H9 (cell line): ENCODE results near the gene SLC35B3. TPM values are rescaled to one million over a fixed set of nuclear protein-coding genes. Genes with fewer than 3 reads are reported as not detected.
A peak's percentile ranks its signal among the peaks of the same experiment; 100 is the strongest.

Experiments
- DNase-seq: peaks from one replicate; pipeline ENCODE4 v3.0.0-alpha.2; 2017
- H2AFZ ChIP-seq: one replicate; pipeline ENCODE4 v1.6.1; 2013; ENCODE audit warnings: mild to moderate bottlenecking, low read length, control low read depth, moderate library complexity
- H2AK5ac ChIP-seq: 2 replicates; pipeline ENCODE4 v1.6.1; 2013; ENCODE audit warnings: low read length, control low read depth, mixed read lengths; ENCODE audit not compliant: insufficient read length
- H2BK120ac ChIP-seq: one replicate; pipeline ENCODE4 v1.6.1; 2013; ENCODE audit warnings: low read depth, mild to moderate bottlenecking, low read length, control low read depth, inconsistent platforms; ENCODE audit not compliant: poor library complexity, severe bottlenecking
- H2BK12ac ChIP-seq: 2 replicates; pipeline ENCODE4 v1.6.1; 2013; ENCODE audit warnings: low read length, control low read depth, mixed read lengths, low read depth; ENCODE audit not compliant: insufficient read length
- H2BK15ac ChIP-seq: 2 replicates; pipeline ENCODE4 v1.6.1; 2013; ENCODE audit warnings: low read depth, low read length, control low read depth
- H2BK20ac ChIP-seq: one replicate; pipeline ENCODE4 v1.6.1; 2013; ENCODE audit warnings: low read depth, mild to moderate bottlenecking, low read length, control low read depth, inconsistent platforms; ENCODE audit not compliant: poor library complexity, severe bottlenecking
- H2BK5ac ChIP-seq: 2 replicates; pipeline ENCODE4 v1.6.1; 2013; ENCODE audit warnings: low read length, control low read depth, mixed read lengths; ENCODE audit not compliant: insufficient read length
- H3K14ac ChIP-seq: 2 replicates; pipeline ENCODE4 v1.6.1; 2013; ENCODE audit warnings: low read length, control low read depth; ENCODE audit not compliant: insufficient read depth
- H3K18ac ChIP-seq: 2 replicates; pipeline ENCODE4 v1.6.1; 2013; ENCODE audit warnings: low read depth, mild to moderate bottlenecking, mixed read lengths, low read length, control low read depth; ENCODE audit not compliant: insufficient read length
- H3K23ac ChIP-seq: 2 replicates; pipeline ENCODE4 v1.6.1; 2013; ENCODE audit warnings: low read length, control low read depth, mixed read lengths, low read depth; ENCODE audit not compliant: insufficient read length
- H3K23me2 ChIP-seq: 2 replicates; pipeline ENCODE4 v1.6.1; 2013; ENCODE audit warnings: low read depth, mild to moderate bottlenecking, mixed read lengths, low read length, control low read depth; ENCODE audit not compliant: insufficient read length, poor library complexity, severe bottlenecking
- H3K27ac ChIP-seq: 2 replicates; pipeline ENCODE4 v1.5.1; 2013; ENCODE audit warnings: low read length, control low read depth, mixed read lengths, low read depth; ENCODE audit not compliant: insufficient read length
- H3K27me3 ChIP-seq: 2 replicates; pipeline ENCODE4 v1.6.1; 2013; ENCODE audit warnings: low read length, control low read depth, inconsistent platforms; ENCODE audit not compliant: insufficient read depth
- H3K4ac ChIP-seq: 2 replicates; pipeline ENCODE4 v1.6.1; 2013; ENCODE audit warnings: low read depth, mild to moderate bottlenecking, control low read depth, inconsistent platforms, low read length, moderate library complexity
- H3K4me1 ChIP-seq: 2 replicates; pipeline ENCODE4 v1.6.1; 2013; ENCODE audit warnings: low read length, control low read depth, inconsistent platforms; ENCODE audit not compliant: insufficient read depth
- H3K4me2 ChIP-seq: 2 replicates; pipeline ENCODE4 v1.6.1; 2013; ENCODE audit warnings: low read length, control low read depth, mixed read lengths; ENCODE audit not compliant: insufficient read length, insufficient read depth
- H3K56ac ChIP-seq: 2 replicates; pipeline ENCODE4 v1.6.1; 2013; ENCODE audit warnings: low read depth, mild to moderate bottlenecking, mixed read lengths, low read length, control low read depth; ENCODE audit not compliant: insufficient read length
- H3K79me1 ChIP-seq: 2 replicates; pipeline ENCODE4 v1.6.1; 2013; ENCODE audit warnings: low read depth, mild to moderate bottlenecking, moderate library complexity, low read length, control low read depth, inconsistent platforms; ENCODE audit not compliant: insufficient read depth, poor library complexity, severe bottlenecking
- H3K79me2 ChIP-seq: 2 replicates; pipeline ENCODE4 v1.6.1; 2013; ENCODE audit warnings: low read length, control low read depth, inconsistent platforms; ENCODE audit not compliant: insufficient read depth
- H3K9ac ChIP-seq: 2 replicates; pipeline ENCODE4 v1.6.1; 2013; ENCODE audit warnings: low read length, control low read depth, mixed read lengths; ENCODE audit not compliant: insufficient read length; ENCODE audit errors: extremely low read depth
- H3K9me3 ChIP-seq: one replicate; pipeline ENCODE4 v1.6.1; 2013; ENCODE audit warnings: low read depth, low read length, inconsistent platforms; ENCODE audit not compliant: control insufficient read depth
- H3T11ph ChIP-seq: one replicate; pipeline ENCODE4 v1.6.1; 2013; ENCODE audit warnings: mild to moderate bottlenecking, low read length, control low read depth, inconsistent platforms
- H4K20me1 ChIP-seq: one replicate; pipeline ENCODE4 v1.6.1; 2013; ENCODE audit not compliant: control insufficient read depth, insufficient read length, insufficient read depth
- H4K5ac ChIP-seq: 2 replicates; pipeline ENCODE4 v1.6.1; 2013; ENCODE audit warnings: low read depth, mild to moderate bottlenecking, mixed read lengths, low read length, control low read depth; ENCODE audit not compliant: insufficient read length
- H4K8ac ChIP-seq: replicated peaks from 2 replicates; pipeline ENCODE4 v1.6.1; 2013; ENCODE audit warnings: low read length, control low read depth, mixed read lengths, low read depth; ENCODE audit not compliant: insufficient read length
- H4K91ac ChIP-seq: 2 replicates; pipeline ENCODE4 v1.6.1; 2013; ENCODE audit warnings: low read depth, mild to moderate bottlenecking, moderate library complexity, mixed read lengths, low read length, control low read depth; ENCODE audit not compliant: insufficient read length
- H3K27ac Mint-ChIP-seq, 3 experiments: 2 replicates in 2 of 3; 3 replicates in 1 of 3; pipeline ENCODE4 v1.8.0; 2020 to 2021; ENCODE audit warnings: mixed read lengths in 3 of 3, mild to moderate bottlenecking in 1 of 3, moderate library complexity in 1 of 3
- H3K27me3 Mint-ChIP-seq: 2 replicates; pipeline ENCODE4 v1.8.0; 2021; ENCODE audit warnings: low read depth, mild to moderate bottlenecking, moderate library complexity, mixed read lengths
- H3K36me3 Mint-ChIP-seq, 3 experiments: 2 replicates in 2 of 3; 3 replicates in 1 of 3; pipeline ENCODE4 v1.8.0; 2020 to 2021; ENCODE audit warnings: low read depth in 3 of 3, mixed read lengths in 3 of 3; ENCODE audit not compliant: insufficient read depth in 1 of 3
- H3K4me1 Mint-ChIP-seq, 2 experiments: 2 replicates each; pipeline ENCODE4 v1.8.0; 2020; ENCODE audit warnings: mixed read lengths in 2 of 2
- H3K4me3 Mint-ChIP-seq, 2 experiments: 2 replicates in 1 of 2; 3 replicates in 1 of 2; pipeline ENCODE4 v1.8.0; 2020 to 2021; ENCODE audit warnings: mild to moderate bottlenecking in 2 of 2, mixed read lengths in 2 of 2, moderate library complexity in 1 of 2
- H3K9me3 Mint-ChIP-seq, 2 experiments: 2 replicates in 1 of 2; 3 replicates in 1 of 2; pipeline ENCODE4 v1.8.0; 2020; ENCODE audit warnings: mild to moderate bottlenecking in 2 of 2, mixed read lengths in 2 of 2, moderate library complexity in 1 of 2
- WGBS: extraction: QIAGEN DNeasy Blood & Tissue Kit; methylation state at CpG from one replicate; pipeline ENCODE4 v1.1.7; 2013; ENCODE audit warnings: missing lambda C conversion rate, low lambda C conversion rate, mixed read lengths; ENCODE audit not compliant: insufficient read length; ENCODE audit errors: extremely low coverage; 5-methylcytosine and 5-hydroxymethylcytosine counted together
- total RNA-seq: library from RNA; stranded (reverse); gene quantifications from 2 replicates; pipeline ENCODE4 v1.2.1, GENCODE V29; 2021
- TF ChIP-seq, protein P1 (sequence below): fragments of 200-600 bp; sonication (generic); conservative IDR thresholded peaks from 3 replicates; pipeline ENCODE4 v1.8.0; 2021; ENCODE audit warnings: antibody characterized with exemption, mild to moderate bottlenecking

SLC35B3 gene
- total RNA-seq, 1 experiment from 2014 or later: 8.4 TPM

DNA sequence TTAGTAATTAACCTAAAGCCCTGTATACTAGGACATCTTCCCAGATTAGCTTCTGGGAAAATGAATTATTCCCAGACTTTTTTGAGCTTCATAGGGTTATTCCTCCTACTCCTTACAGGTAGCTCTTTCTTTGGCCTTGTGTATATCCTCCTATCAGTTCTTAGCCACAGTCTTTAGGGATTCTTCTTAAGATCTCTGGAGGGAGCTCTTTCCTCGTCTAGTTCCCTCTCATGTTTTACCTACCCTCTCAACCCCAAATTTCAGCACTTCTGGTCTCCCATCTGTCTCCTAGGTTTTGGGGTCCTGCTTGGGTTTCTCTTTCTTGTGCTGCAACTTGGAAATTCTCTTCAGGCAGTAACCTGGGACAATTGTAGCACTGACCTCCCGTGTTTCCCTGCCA lies 46.4 kb upstream of the SLC35B3 start:
- H3K79me1 ChIP-seq: no peaks in the 10 kb centered on the region
- no peaks in the 10 kb centered on the region for H3K23me2 ChIP-seq
- peaks cover 0 to 7% (median 2%) of the 10 kb centered on the region in 3 experiments; a peak in 4 of 7 replicates for H3K36me3 Mint-ChIP-seq
- H3K4ac ChIP-seq: no peak overlapping the region
- no peak overlapping the region for H4K5ac ChIP-seq
- no peak overlapping the region for H3K9ac ChIP-seq
- no peaks in the 10 kb centered on the region for H3K4me1 Mint-ChIP-seq
- H3K27me3 ChIP-seq: no peaks in the 10 kb centered on the region
- no peak overlapping the region for H2BK5ac ChIP-seq
- no peak overlapping the region for H2BK20ac ChIP-seq
- no peak overlapping the region for H4K8ac ChIP-seq
- no peak overlapping the region for H2BK15ac ChIP-seq
- H3T11ph ChIP-seq: no peak overlapping the region
- H2AK5ac ChIP-seq: no peak overlapping the region
- H2BK120ac ChIP-seq: no peak overlapping the region
- H3K14ac ChIP-seq: no peak overlapping the region
- H3K9me3 Mint-ChIP-seq: peaks cover 4 to 5% of the 10 kb centered on the region in 2 experiments; a peak in 3 of 5 replicates
- no peaks in the 10 kb centered on the region for H4K20me1 ChIP-seq
- no peak for DNase-seq
- no peaks in the 10 kb centered on the region for H3K4me1 ChIP-seq
- no peak overlapping the region for H2AFZ ChIP-seq
- TF ChIP-seq, protein P1, sequence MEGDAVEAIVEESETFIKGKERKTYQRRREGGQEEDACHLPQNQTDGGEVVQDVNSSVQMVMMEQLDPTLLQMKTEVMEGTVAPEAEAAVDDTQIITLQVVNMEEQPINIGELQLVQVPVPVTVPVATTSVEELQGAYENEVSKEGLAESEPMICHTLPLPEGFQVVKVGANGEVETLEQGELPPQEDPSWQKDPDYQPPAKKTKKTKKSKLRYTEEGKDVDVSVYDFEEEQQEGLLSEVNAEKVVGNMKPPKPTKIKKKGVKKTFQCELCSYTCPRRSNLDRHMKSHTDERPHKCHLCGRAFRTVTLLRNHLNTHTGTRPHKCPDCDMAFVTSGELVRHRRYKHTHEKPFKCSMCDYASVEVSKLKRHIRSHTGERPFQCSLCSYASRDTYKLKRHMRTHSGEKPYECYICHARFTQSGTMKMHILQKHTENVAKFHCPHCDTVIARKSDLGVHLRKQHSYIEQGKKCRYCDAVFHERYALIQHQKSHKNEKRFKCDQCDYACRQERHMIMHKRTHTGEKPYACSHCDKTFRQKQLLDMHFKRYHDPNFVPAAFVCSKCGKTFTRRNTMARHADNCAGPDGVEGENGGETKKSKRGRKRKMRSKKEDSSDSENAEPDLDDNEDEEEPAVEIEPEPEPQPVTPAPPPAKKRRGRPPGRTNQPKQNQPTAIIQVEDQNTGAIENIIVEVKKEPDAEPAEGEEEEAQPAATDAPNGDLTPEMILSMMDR: peak; percentile 60
- no peak overlapping the region for H2BK12ac ChIP-seq
- no peak overlapping the region for H3K27ac ChIP-seq
- no peak overlapping the region for H3K23ac ChIP-seq
- no peak overlapping the region for H4K91ac ChIP-seq
- H3K9me3 ChIP-seq: no peaks in the 10 kb centered on the region
- no peak overlapping the region for H3K18ac ChIP-seq
- no peak overlapping the region for H3K56ac ChIP-seq
- H3K27me3 Mint-ChIP-seq: no peaks in the 10 kb centered on the region
- no peak overlapping the region for H3K4me2 ChIP-seq
- no peak overlapping the region for H3K27ac Mint-ChIP-seq
- WGBS: no CpG with 5 or more reads among the region's 2 CpGs
- no peak overlapping the region for H3K4me3 Mint-ChIP-seq
- H3K79me2 ChIP-seq: no peaks in the 10 kb centered on the region
